Epithelial cell of proximal tubule (primary cell): Measurements from ENCODE around the gene CACNA1C. TPM values are rescaled to one million over a fixed set of nuclear protein-coding genes. Genes with fewer than 3 reads are reported as not detected.
"Not testable (repeated sequence)": the region's sequence is repeated elsewhere in the genome, so short reads cannot be mapped to it uniquely, and the experiment has no call there.

Source experiments
- DNase-seq: peaks from one replicate; pipeline ENCODE4 v3.0.0-alpha.2; 2011; ENCODE audit warnings: low read depth
- H3K4me3 ChIP-seq: 2 replicates; pipeline ENCODE4 v1.5.1; 2011; ENCODE audit warnings: low read depth, mild to moderate bottlenecking, low read length
- total RNA-seq: library from RNA; depleted of rRNA; stranded (reverse); fragments of >200 nt; gene quantifications from 2 replicates; pipeline ENCODE4 v1.2.3, GENCODE V29; 2015
- TF ChIP-seq, protein P1 (sequence below): conservative IDR thresholded peaks from 2 replicates; pipeline ENCODE4 v1.5.1; 2012; ENCODE audit warnings: low read depth, mild to moderate bottlenecking, low read length

The CACNA1C gene
- total RNA-seq, 1 donor from 2014 or later = not detected

GRCh38 chr12:2737656-2738241 lies 685.0 kb downstream of the CACNA1C start:
- no peak for DNase-seq
- no peak overlapping the region for H3K4me3 ChIP-seq
- TF ChIP-seq, protein P1, sequence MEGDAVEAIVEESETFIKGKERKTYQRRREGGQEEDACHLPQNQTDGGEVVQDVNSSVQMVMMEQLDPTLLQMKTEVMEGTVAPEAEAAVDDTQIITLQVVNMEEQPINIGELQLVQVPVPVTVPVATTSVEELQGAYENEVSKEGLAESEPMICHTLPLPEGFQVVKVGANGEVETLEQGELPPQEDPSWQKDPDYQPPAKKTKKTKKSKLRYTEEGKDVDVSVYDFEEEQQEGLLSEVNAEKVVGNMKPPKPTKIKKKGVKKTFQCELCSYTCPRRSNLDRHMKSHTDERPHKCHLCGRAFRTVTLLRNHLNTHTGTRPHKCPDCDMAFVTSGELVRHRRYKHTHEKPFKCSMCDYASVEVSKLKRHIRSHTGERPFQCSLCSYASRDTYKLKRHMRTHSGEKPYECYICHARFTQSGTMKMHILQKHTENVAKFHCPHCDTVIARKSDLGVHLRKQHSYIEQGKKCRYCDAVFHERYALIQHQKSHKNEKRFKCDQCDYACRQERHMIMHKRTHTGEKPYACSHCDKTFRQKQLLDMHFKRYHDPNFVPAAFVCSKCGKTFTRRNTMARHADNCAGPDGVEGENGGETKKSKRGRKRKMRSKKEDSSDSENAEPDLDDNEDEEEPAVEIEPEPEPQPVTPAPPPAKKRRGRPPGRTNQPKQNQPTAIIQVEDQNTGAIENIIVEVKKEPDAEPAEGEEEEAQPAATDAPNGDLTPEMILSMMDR = no peak

DNA sequence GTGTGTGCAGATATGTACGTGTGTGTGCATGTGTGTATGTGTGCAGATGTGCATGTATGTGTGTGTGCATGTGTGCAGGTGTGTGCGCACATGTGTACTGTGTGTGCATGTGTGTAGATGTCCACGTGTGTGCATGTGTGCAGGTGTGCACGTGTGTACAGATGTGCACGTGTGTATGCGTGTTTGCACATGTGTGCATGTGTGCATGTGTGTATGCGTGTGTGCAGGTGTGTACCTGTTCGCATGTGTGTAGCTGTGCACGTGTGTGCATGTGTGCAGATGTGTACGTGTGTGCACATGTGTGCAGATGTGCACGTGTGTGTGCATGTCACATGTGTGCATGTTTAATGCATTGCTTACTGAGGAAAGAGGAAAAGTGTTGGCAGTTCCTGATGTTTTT lies 686.3 kb downstream of the CACNA1C start:
- DNase-seq = no peak
- H3K4me3 ChIP-seq = no peak overlapping the region
- TF ChIP-seq, protein P1 = no peak

DNA sequence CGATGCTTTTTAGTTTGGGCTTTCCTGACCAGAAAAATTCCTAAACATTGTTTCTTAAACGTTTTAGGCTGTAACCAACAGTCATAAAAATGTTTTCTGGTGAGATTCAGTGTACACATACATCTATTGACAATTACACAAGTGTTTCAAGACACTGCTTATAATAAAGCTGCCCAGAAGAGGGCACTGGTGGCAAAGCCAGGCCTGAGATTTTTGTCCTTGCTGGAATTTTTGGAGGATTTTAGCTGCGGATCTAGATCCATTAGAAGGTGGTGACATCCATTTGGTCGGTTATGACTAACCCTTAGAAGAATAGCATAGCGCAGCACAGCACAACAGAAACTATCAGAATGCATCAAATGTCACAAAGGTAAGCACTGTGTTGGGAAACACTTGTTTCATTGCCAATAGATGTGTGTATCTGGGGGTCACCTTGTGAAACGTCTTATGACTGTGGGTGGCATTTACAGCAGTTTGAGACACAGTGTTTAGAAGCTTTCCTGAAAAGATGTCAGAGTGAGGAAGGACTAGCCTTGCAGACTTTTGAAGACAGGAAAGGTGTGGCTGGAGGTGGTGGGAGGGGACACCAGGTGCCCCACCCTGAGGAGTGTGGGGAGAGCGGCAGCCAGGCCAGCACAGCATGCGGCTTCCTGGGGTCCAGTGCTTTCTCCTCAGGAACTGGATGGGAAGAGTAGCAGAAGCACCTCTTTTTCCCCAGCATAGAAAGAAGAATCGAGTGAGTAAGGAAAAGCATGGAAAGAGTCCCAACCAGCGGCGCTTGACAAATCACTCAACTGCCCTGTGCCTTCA lies 687.2 kb downstream of the CACNA1C start:
- TF ChIP-seq, protein P1 = peak; percentile 71
- H3K4me3 ChIP-seq = no peak overlapping the region
- no peak for DNase-seq

DNA sequence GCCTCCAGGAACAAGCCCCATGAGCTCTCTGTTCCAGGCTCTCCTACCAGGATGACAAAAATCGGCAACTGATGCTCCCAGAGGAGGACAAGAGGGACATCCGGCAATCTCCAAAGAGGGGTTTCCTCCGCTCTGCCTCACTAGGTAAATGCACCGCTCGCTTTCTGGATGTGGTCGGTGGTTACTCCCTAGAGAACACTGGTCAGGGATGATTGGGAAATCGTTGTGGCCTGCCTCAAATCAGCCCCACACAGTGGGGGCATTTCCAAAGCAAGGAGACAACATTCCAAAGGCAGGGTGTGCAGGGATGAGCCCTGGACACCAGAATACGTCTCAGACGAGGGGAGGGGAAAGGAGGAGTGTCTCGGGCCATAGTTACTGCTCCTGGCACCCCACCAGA lies 689.2 kb downstream of the CACNA1C start:
- H3K4me3 ChIP-seq, DNase-seq: not testable (repeated sequence)

DNA sequence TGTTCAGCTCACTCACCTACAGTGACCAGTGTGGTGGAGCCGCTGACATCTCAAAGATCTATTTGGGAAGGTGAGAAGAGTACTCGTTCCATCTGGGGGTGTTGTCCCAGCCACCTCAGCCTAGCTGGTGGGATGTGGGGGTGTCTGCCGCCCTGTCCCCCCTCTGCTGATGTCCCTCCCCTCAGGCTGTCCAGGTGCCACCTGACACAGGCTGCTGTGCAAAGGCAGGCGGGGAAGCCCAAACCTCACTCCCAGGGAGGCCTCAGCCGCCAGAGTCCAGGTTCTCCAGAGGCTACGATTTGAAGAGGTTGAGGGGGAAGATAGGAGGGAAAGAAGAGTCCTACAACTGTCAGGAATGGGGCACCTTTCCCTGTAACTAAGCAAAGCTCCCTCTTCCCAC lies 690.7 kb downstream of the CACNA1C start:
- no peak for DNase-seq
- TF ChIP-seq, protein P1 = no peak
- H3K4me3 ChIP-seq = no peak overlapping the region

- TF ChIP-seq, protein P1 = no peak
- no peak overlapping the region for H3K4me3 ChIP-seq
These were observed 692.9 kb downstream of the CACNA1C start for GRCh38 chr12:2745655-2746054.

More at GRCh38 chr12:2745655-2746054, 692.9 kb downstream of the CACNA1C start:
- no peak for DNase-seq

Other genes starting within 250 kb of the CACNA1C start
- gene LRTM2, start 232.4 kb upstream of the CACNA1C start, total RNA-seq = not detected in 2 replicates
- gene CACNA2D4, start 134.3 kb upstream of the CACNA1C start, total RNA-seq = 0.14 and 1.6 TPM in 2 replicates
- 10.5 and 21.2 TPM in 2 replicates for gene DCP1B, start 48.5 kb upstream of the CACNA1C start, total RNA-seq